SK-N-SH treated with all-trans-retinoic acid at 6 μM for 48 hours (cell line): ENCODE data around the gene BMPR2.

ENCODE experiments used
- ATAC-seq: fragments of 200-7000 bp; cut with Tn5 transposase; 3 replicates; pipeline ENCODE4 v1.9.1; 2020; ENCODE audit warnings: mild to moderate bottlenecking, moderate library complexity
- ARNTL ChIP-seq: fragments of 450-650 bp; formaldehyde crosslinking; IDR thresholded peaks from 2 replicates; pipeline ENCODE4 v1.5.0; 2020; ENCODE audit warnings: low read depth, mild to moderate bottlenecking, moderate library complexity, borderline replicate concordance
- BACH2 ChIP-seq: fragments of 250-450 bp; sonication (Bioruptor Pico); IDR thresholded peaks from 2 replicates; pipeline ENCODE4 v1.9.0; 2021; ENCODE audit warnings: mild to moderate bottlenecking, borderline replicate concordance
- CREB5 ChIP-seq: fragments of 250-450 bp; sonication (Bioruptor Pico); IDR thresholded peaks from 2 replicates; pipeline ENCODE4 v1.5.1; 2020; ENCODE audit warnings: low read depth, mild to moderate bottlenecking, moderate library complexity
- CSDC2 ChIP-seq: fragments of 250-450 bp; sonication (Bioruptor Pico); IDR thresholded peaks from 2 replicates; pipeline ENCODE4 v1.5.0; 2020; ENCODE audit warnings: mild to moderate bottlenecking, moderate library complexity
- CSRNP3 ChIP-seq: fragments of 250-450 bp; sonication (Bioruptor Pico); IDR thresholded peaks from 2 replicates; pipeline ENCODE4 v1.5.1; 2021; ENCODE audit warnings: mild to moderate bottlenecking, moderate library complexity
- ESRRG ChIP-seq: fragments of 250-450 bp; sonication (Bioruptor Pico); IDR thresholded peaks from 2 replicates; pipeline ENCODE4 v1.6.1; 2021; ENCODE audit warnings: mild to moderate bottlenecking
- ISL1 ChIP-seq: fragments of 250-450 bp; sonication (Bioruptor Pico); IDR thresholded peaks from 2 replicates; pipeline ENCODE4 v2.1.2; 2022; ENCODE audit warnings: mild to moderate bottlenecking, moderate library complexity
- OSR1 ChIP-seq: fragments of 250-450 bp; sonication (Bioruptor Pico); IDR thresholded peaks from 2 replicates; pipeline ENCODE4 v1.8.0; 2022; ENCODE audit warnings: moderate library complexity, mild to moderate bottlenecking, inconsistent platforms
- PATZ1 ChIP-seq: fragments of 250-450 bp; sonication (Bioruptor Pico); IDR thresholded peaks from 2 replicates; pipeline ENCODE4 v1.8.0; 2020; ENCODE audit warnings: mild to moderate bottlenecking, moderate library complexity, borderline replicate concordance
- POU6F1 ChIP-seq: fragments of 250-450 bp; sonication (Bioruptor Pico); IDR thresholded peaks from 2 replicates; pipeline ENCODE4 v1.8.0; 2021; ENCODE audit warnings: low read depth, mild to moderate bottlenecking, moderate library complexity, borderline replicate concordance
- PPARA ChIP-seq: fragments of 250-450 bp; sonication (Bioruptor Pico); IDR thresholded peaks from 2 replicates; pipeline ENCODE4 v1.5.0; 2020; ENCODE audit warnings: mild to moderate bottlenecking, borderline replicate concordance
- RARB ChIP-seq: fragments of 250-450 bp; sonication (Bioruptor Pico); IDR thresholded peaks from 2 replicates; pipeline ENCODE4 v1.8.0; 2021; ENCODE audit warnings: mild to moderate bottlenecking, moderate library complexity
- SNAI2 ChIP-seq: fragments of 250-450 bp; sonication (Bioruptor Pico); IDR thresholded peaks from 2 replicates; pipeline ENCODE4 v1.5.0; 2020; ENCODE audit warnings: mild to moderate bottlenecking, moderate library complexity
- TCF4 ChIP-seq: fragments of 250-450 bp; sonication (Bioruptor Pico); IDR thresholded peaks from 2 replicates; pipeline ENCODE4 v1.8.0; 2021; ENCODE audit warnings: mild to moderate bottlenecking, moderate library complexity, borderline replicate concordance
- TOX ChIP-seq: fragments of 250-450 bp; sonication (Bioruptor Pico); IDR thresholded peaks from 2 replicates; pipeline ENCODE4 v1.8.0; 2021; ENCODE audit warnings: mild to moderate bottlenecking, moderate library complexity, borderline replicate concordance
- TSHZ2 ChIP-seq: fragments of 250-450 bp; sonication (Bioruptor Pico); IDR thresholded peaks from 2 replicates; pipeline ENCODE4 v1.5.0; 2020; ENCODE audit warnings: mild to moderate bottlenecking, moderate library complexity
- ZC3H10 ChIP-seq: fragments of 250-450 bp; sonication (Bioruptor Pico); IDR thresholded peaks from 2 replicates; pipeline ENCODE4 v1.5.1; 2021; ENCODE audit warnings: mild to moderate bottlenecking, moderate library complexity
- ZFP3 ChIP-seq: fragments of 250-450 bp; sonication (Bioruptor Pico); IDR thresholded peaks from 2 replicates; pipeline ENCODE4 v1.5.0; 2020; ENCODE audit warnings: mild to moderate bottlenecking, moderate library complexity
- ZFP30 ChIP-seq: fragments of 450-650 bp; formaldehyde crosslinking; IDR thresholded peaks from 2 replicates; pipeline ENCODE4 v1.5.0; 2022; ENCODE audit warnings: mild to moderate bottlenecking, moderate library complexity
- ZNF565 ChIP-seq: fragments of 450-650 bp; formaldehyde crosslinking; conservative IDR thresholded peaks from 2 replicates; pipeline ENCODE4 v1.5.0; 2020; ENCODE audit warnings: low read depth, mild to moderate bottlenecking, moderate library complexity
- ZNF70 ChIP-seq: fragments of 450-650 bp; formaldehyde crosslinking; IDR thresholded peaks from 2 replicates; pipeline ENCODE4 v1.5.0; 2020; ENCODE audit warnings: mild to moderate bottlenecking, moderate library complexity
- ZNF8 ChIP-seq: fragments of 450-650 bp; formaldehyde crosslinking; IDR thresholded peaks from 2 replicates; pipeline ENCODE4 v1.5.0; 2020; ENCODE audit warnings: mild to moderate bottlenecking, moderate library complexity

The BMPR2 gene

GRCh38 chr2:202387608-202388342 is 11.6 kb downstream of the BMPR2 start:
- ATAC-seq: no peak

GRCh38 chr2:202400941-202401340 is 24.8 kb downstream of the BMPR2 start:
- no peak for ATAC-seq
- TF ChIP-seq ZNF8 (CRISPR knock-in tag) (no peak), ARNTL (no peak), BACH2 (CRISPR knock-in tag) (no peak), CSDC2 (CRISPR knock-in tag) (no peak), TOX (CRISPR knock-in tag) (no peak), ZFP3 (CRISPR knock-in tag) (no peak), ZFP30 (CRISPR knock-in tag) (no peak), RARB (CRISPR knock-in tag) (no peak), ZNF70 (CRISPR knock-in tag) (no peak), SNAI2 (no peak), TCF4 (CRISPR knock-in tag) (no peak), ISL1 (no peak)

More at GRCh38 chr2:202387608-202388342, 11.6 kb downstream of the BMPR2 start:
- TF ChIP-seq RARB (CRISPR knock-in tag) (no peak), PPARA (CRISPR knock-in tag) (no peak), ZNF565 (CRISPR knock-in tag) (no peak), TOX (CRISPR knock-in tag) (no peak), ISL1 (no peak), ZNF70 (CRISPR knock-in tag) (no peak), POU6F1 (CRISPR knock-in tag) (no peak), CSRNP3 (CRISPR knock-in tag) (no peak), CSDC2 (CRISPR knock-in tag) (no peak)

GRCh38 chr2:202405798-202406197 is 29.7 kb downstream of the BMPR2 start:
- TF ChIP-seq ZC3H10 (CRISPR knock-in tag): no peak
- ATAC-seq: no peak

GRCh38 chr2:202406445-202406978 is 30.4 kb downstream of the BMPR2 start:
- no peak for ATAC-seq
- no peak for TF ChIP-seq ZNF70 (CRISPR knock-in tag)
- TF ChIP-seq PPARA (CRISPR knock-in tag): no peak
- TF ChIP-seq ZC3H10 (CRISPR knock-in tag): no peak
- TF ChIP-seq OSR1 (CRISPR knock-in tag): no peak
- no peak for TF ChIP-seq SNAI2
- no peak for TF ChIP-seq ARNTL
- no peak for TF ChIP-seq TCF4 (CRISPR knock-in tag)
- no peak for TF ChIP-seq ISL1
- TF ChIP-seq CSRNP3 (CRISPR knock-in tag): no peak
- TF ChIP-seq CREB5 (CRISPR knock-in tag): no peak
- no peak for TF ChIP-seq ZNF8 (CRISPR knock-in tag)
- TF ChIP-seq TOX (CRISPR knock-in tag): no peak
- TF ChIP-seq PATZ1 (CRISPR knock-in tag): no peak
- no peak for TF ChIP-seq ESRRG (CRISPR knock-in tag)
- no peak for TF ChIP-seq RARB (CRISPR knock-in tag)
- TF ChIP-seq ZNF565 (CRISPR knock-in tag): no peak
- no peak for TF ChIP-seq TSHZ2
